Upper lobe of left lung (tissue), 6 donors: Measurements from ENCODE around the gene NPSR1. TPM values are rescaled to one million over a fixed set of nuclear protein-coding genes. Genes with fewer than 3 reads are reported as not detected.

Experiments
- ATAC-seq, 2 donors: fragments of 200-7000 bp; cut with Tn5 transposase; one replicate each; pipeline ENCODE4 v1.9.1; 2022; ENCODE audit warnings: mild to moderate bottlenecking in 2 of 2, moderate library complexity in 2 of 2; ENCODE audit not compliant: low FRiP score in 2 of 2
- DNase-seq, 2 donors: peaks; one replicate each; pipeline ENCODE4 v3.0.0-alpha.2; 2019 to 2020
- H3K27ac ChIP-seq, 4 donors: fragments of 200-600 bp; sonication (generic); one replicate each; pipeline ENCODE4 v1.5.1; 2016 to 2019
- H3K27me3 ChIP-seq, 4 donors: fragments of 200-600 bp; sonication (generic); one replicate each; pipeline ENCODE4 v1.5.1; 2017 to 2019
- H3K36me3 ChIP-seq, 4 donors: fragments of 200-600 bp; sonication (generic); one replicate each; pipeline ENCODE4 v1.5.1; 2016 to 2019
- H3K4me1 ChIP-seq, 4 donors: fragments of 200-600 bp; sonication (generic); one replicate each; pipeline ENCODE4 v1.5.1; 2018 to 2019
- H3K4me3 ChIP-seq, 4 donors: fragments of 200-600 bp; sonication (generic); one replicate each; pipeline ENCODE4 v1.5.1; 2017 to 2019; ENCODE audit warnings: mild to moderate bottlenecking in 2 of 4, moderate library complexity in 1 of 4
- H3K9me3 ChIP-seq, 4 donors: fragments of 200-600 bp; sonication (generic); one replicate each; pipeline ENCODE4 v1.5.1; 2018 to 2019
- CTCF ChIP-seq, 6 experiments: fragments of 450-650 bp in 4 of 6; fragments of 200-600 bp in 2 of 6; sonication (generic) in 2 of 6; IDR thresholded peaks; one replicate each; pipeline ENCODE4 v1.5.1; 2016 to 2019; ENCODE audit warnings: antibody characterized with exemption in 6 of 6
- EP300 ChIP-seq, 4 donors: sonication (generic); formaldehyde crosslinking; IDR thresholded peaks; one replicate each; pipeline ENCODE4 v1.5.1; 2017; ENCODE audit warnings: antibody characterized with exemption in 4 of 4, control low read depth in 2 of 4
- POLR2A ChIP-seq, 4 donors: fragments of 450-650 bp; IDR thresholded peaks; one replicate each; pipeline ENCODE4 v1.5.1; 2016 to 2017; ENCODE audit warnings: antibody characterized with exemption in 4 of 4, mild to moderate bottlenecking in 2 of 4
- POLR2AphosphoS5 ChIP-seq, 2 donors: sonication (generic); formaldehyde crosslinking; IDR thresholded peaks; one replicate each; pipeline ENCODE4 v1.5.1; 2017; ENCODE audit warnings: antibody characterized with exemption in 2 of 2
- WGBS, 2 donors: methylation state at CpG; one replicate each; pipeline ENCODE4 v1.1.5; 2017 to 2018; 5-methylcytosine and 5-hydroxymethylcytosine counted together
- total RNA-seq, 6 donors: library from RNA; depleted of rRNA in 4 of 6; stranded (reverse); fragments of >200 nt in 4 of 6; gene quantifications; one replicate each; pipeline versions ENCODE4 v1.1.0 to v1.2.1, GENCODE V29; 2016 to 2021
- donor health status: DM: no; HTN: no; CAD: no; lungs with moderate emphysema.
- donor health status: DM: no; HTN: yes; CAD: no; lungs with severe emphysema.

NPSR1 gene
- total RNA-seq, 6 donors from 2014 or later: not detected

DNA sequence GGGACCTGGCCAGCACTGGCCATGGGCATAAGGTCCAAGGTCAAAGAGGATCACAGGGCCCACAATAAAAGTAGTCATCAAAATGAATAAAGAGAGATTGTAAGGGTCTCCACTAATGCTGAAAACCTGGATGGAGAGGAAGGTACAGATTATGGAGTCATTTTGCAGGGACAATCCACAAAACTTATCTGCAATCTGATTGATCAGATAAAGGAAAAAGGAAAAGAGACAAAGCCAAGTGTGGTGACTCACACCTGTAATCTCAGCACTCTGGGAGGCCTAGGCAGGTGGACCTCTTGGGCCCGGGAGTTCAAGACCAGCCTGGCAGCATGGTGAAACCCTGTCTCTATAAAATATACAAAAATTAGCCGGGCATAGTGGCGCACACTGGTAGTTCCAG lies 174.0 kb downstream of the NPSR1 start:
- Histone ChIP-seq H3K4me1 (no peaks in the 10 kb centered on the region), H3K36me3 (no peaks in the 10 kb centered on the region), H3K27ac (no peak overlapping the region), H3K9me3 (no peaks in the 10 kb centered on the region), H3K27me3 (no peaks in the 10 kb centered on the region), H3K4me3 (no peak overlapping the region)
- DNase-seq (no peak), ATAC-seq (no peak)
- TF ChIP-seq POLR2AphosphoS5 (IDR thresholded peaks at IDR 0.05) (no peak), CTCF (IDR thresholded peaks at IDR 0.05) (no peak), EP300 (IDR thresholded peaks at IDR 0.05) (no peak), POLR2A (IDR thresholded peaks at IDR 0.05) (no peak)
- WGBS, 2 donors: 82 to 94% methylated on average over 3 of the region's 3 CpGs

- no peak overlapping the region for H3K4me3 ChIP-seq
- no peaks in the 10 kb centered on the region for H3K27me3 ChIP-seq
- H3K27ac ChIP-seq: no peak overlapping the region
- TF ChIP-seq EP300 (IDR thresholded peaks at IDR 0.05) (no peak), CTCF (IDR thresholded peaks at IDR 0.05) (no peak), POLR2AphosphoS5 (IDR thresholded peaks at IDR 0.05) (no peak), POLR2A (IDR thresholded peaks at IDR 0.05) (no peak)
- no peaks in the 10 kb centered on the region for H3K9me3 ChIP-seq
- DNase-seq: no peak
- H3K36me3 ChIP-seq: no peaks in the 10 kb centered on the region
- WGBS, 2 donors: 74 to 75% methylated on average over 2 to 3 of the region's 3 CpGs
- no peak for ATAC-seq
- H3K4me1 ChIP-seq: peaks cover 0 to 3% (median 0%) of the 10 kb centered on the region in 4 donors
These were observed 178.0 kb downstream of the NPSR1 start for GRCh38 chr7:34835901-34836600.

DNA sequence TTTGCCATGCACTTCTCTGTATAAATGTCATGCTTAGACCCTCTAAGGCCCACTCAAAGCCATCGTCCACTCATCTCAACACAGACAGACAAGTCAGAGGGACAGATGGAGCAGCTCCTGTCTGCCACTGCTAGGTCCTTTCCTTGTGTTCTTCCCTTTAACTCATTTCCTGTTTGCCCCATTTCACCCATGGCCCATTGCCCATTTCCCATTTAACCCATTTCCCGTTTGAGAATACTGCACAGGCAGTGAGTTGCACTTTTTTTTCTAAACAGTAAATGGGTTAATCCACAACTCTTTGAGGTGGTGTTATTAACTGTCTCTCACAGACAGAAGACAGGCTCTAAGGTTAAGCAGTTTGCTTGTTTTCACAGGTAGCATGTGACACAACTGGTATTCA lies 179.3 kb downstream of the NPSR1 start:
- Histone ChIP-seq H3K27me3 (no peaks in the 10 kb centered on the region), H3K4me1 (peaks cover 0 to 3% (median 0%) of the 10 kb centered on the region in 4 donors), H3K36me3 (no peaks in the 10 kb centered on the region), H3K4me3 (no peak overlapping the region), H3K27ac (no peak overlapping the region), H3K9me3 (no peaks in the 10 kb centered on the region)
- no peak for TF ChIP-seq POLR2AphosphoS5 (IDR thresholded peaks at IDR 0.05)
- no peak for TF ChIP-seq POLR2A (IDR thresholded peaks at IDR 0.05)
- no peak for TF ChIP-seq EP300 (IDR thresholded peaks at IDR 0.05)
- TF ChIP-seq CTCF (IDR thresholded peaks at IDR 0.05): no peak
- no peak for ATAC-seq
- DNase-seq: no peak
- WGBS, 2 donors: 51 to 52% methylated on average over 2 of the region's 2 CpGs

DNA sequence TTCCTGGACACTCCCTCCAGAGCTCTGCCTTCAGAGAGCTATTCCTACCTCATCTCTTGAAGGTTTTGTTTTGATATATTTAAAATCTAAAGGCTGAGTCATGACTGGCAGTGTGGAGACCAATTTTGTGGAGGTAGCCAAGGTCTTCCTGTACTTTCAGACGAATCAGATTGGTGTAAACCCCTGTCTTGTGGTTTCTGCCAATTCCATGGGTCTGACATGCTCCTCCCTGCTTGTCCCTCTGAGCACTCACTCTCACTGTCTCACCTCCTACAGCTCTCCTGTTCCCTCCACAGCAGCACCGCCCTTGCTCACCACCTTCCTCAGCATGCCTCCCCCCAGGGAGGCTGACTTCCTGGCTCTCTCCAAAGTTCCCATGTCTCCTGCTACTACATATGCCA lies 179.8 kb downstream of the NPSR1 start:
- 44 to 55% methylated on average over 2 of the region's 2 CpGs for WGBS, 2 donors
- no peaks in the 10 kb centered on the region for H3K36me3 ChIP-seq
- DNase-seq (no peak), ATAC-seq (no peak)
- H3K4me1 ChIP-seq: peaks cover 0 to 3% (median 0%) of the 10 kb centered on the region in 4 donors
- H3K27me3 ChIP-seq: no peaks in the 10 kb centered on the region
- H3K27ac ChIP-seq: no peak overlapping the region
- no peaks in the 10 kb centered on the region for H3K9me3 ChIP-seq
- TF ChIP-seq EP300 (IDR thresholded peaks at IDR 0.05): no peak
- no peak for TF ChIP-seq POLR2A (IDR thresholded peaks at IDR 0.05)
- no peak for TF ChIP-seq CTCF (IDR thresholded peaks at IDR 0.05)
- TF ChIP-seq POLR2AphosphoS5 (IDR thresholded peaks at IDR 0.05): no peak
- H3K4me3 ChIP-seq: no peak overlapping the region

GRCh38 chr7:34838329-34838728 lies 180.3 kb downstream of the NPSR1 start:
- no peak overlapping the region for H3K27ac ChIP-seq
- ATAC-seq: no peak
- DNase-seq: no peak
- H3K4me3 ChIP-seq: no peak overlapping the region
- H3K9me3 ChIP-seq: no peaks in the 10 kb centered on the region
- WGBS, 2 donors: 87 to 94% methylated on average over 5 of the region's 5 CpGs
- peaks cover 0 to 3% (median 0%) of the 10 kb centered on the region in 4 donors for H3K4me1 ChIP-seq
- H3K36me3 ChIP-seq: no peaks in the 10 kb centered on the region
- TF ChIP-seq CTCF (IDR thresholded peaks at IDR 0.05): no peak
- TF ChIP-seq POLR2A (IDR thresholded peaks at IDR 0.05): no peak
- TF ChIP-seq EP300 (IDR thresholded peaks at IDR 0.05): no peak
- TF ChIP-seq POLR2AphosphoS5 (IDR thresholded peaks at IDR 0.05): no peak
- no peaks in the 10 kb centered on the region for H3K27me3 ChIP-seq
